Measurements from ENCODE around the gene TNPO3. TPM values are rescaled to one million over a fixed set of nuclear protein-coding genes. Genes with fewer than 3 reads are reported as not detected.
A peak's percentile ranks its signal among the peaks of the same experiment; 100 is the strongest.

Gene TNPO3
- total RNA-seq, 6 donors from 2014 or later: 21.6 to 37.7 (median 33.0) TPM

DNA sequence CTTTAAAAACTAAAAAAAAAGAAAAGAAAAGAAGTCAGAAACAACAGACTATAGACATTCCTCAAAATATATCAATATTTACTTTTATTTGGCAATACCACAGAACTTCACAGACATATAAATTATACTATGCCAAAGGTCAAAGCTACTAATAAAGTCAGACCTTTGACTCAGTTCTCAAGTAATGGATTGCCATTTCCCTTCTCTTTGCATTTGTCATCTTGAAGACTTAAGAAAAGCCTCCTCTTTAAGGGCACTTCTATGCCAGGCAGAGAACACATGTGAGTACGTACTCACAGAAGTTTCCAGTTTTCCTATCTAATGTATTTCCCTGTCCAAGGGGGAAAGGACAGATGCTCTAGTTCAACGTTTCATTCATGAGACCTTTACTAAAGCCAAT, 37.6 kb downstream of the TNPO3 start:
- Histone ChIP-seq H3K27ac (no peak overlapping the region), H3K4me1 (no peaks in the 10 kb centered on the region), H3K4me3 (no peak overlapping the region), H3K9me3 (no peaks in the 10 kb centered on the region), H3K36me3 (peaks cover 0 to 47% (median 13%) of the 10 kb centered on the region in 4 donors), H3K27me3 (no peaks in the 10 kb centered on the region)
- DNase-seq (no peak), ATAC-seq (ENCODE audit: low FRiP score in 2 of 2) (no peak)
- 62 to 65% methylated on average over 2 of the region's 2 CpGs for WGBS, 2 donors
- TF ChIP-seq POLR2A (IDR thresholded peaks at IDR 0.05) (no peak), CTCF (IDR thresholded peaks at IDR 0.05) (no peak), EP300 (IDR thresholded peaks at IDR 0.05) (no peak), POLR2AphosphoS5 (IDR thresholded peaks at IDR 0.05) (no peak)

DNA sequence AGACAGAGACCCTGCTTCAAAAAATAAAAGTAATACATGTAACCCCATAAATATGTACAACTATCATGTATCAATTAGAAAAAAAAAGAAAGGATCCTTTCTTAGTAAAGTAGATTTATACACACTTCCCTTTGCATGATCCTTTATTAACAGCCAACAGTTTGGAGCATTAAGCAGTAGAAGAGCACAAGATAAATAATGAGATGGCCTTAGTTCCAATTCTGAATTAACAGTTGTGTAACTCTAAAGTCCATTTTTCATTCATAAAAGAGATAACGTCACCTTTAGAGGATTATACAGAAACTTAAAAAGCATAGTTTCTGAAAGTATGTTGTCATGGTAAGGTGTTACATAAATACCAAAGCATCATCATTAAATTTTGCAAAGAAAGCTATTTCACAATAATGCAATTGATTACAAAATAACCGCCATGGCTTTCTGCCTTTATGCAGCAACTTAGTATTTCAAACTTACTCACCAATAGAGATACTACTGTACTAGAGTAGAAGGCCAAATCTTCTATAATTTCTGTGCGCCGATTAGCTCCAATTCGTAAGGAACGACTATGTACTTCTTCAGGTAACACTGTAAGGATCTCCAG, 40.3 kb downstream of the TNPO3 start:
- 80 to 87% methylated on average over 6 of the region's 6 CpGs for WGBS, 2 donors
- H3K4me1 ChIP-seq: peaks cover 3 to 7% (median 4%) of the 10 kb centered on the region in 4 donors

DNA sequence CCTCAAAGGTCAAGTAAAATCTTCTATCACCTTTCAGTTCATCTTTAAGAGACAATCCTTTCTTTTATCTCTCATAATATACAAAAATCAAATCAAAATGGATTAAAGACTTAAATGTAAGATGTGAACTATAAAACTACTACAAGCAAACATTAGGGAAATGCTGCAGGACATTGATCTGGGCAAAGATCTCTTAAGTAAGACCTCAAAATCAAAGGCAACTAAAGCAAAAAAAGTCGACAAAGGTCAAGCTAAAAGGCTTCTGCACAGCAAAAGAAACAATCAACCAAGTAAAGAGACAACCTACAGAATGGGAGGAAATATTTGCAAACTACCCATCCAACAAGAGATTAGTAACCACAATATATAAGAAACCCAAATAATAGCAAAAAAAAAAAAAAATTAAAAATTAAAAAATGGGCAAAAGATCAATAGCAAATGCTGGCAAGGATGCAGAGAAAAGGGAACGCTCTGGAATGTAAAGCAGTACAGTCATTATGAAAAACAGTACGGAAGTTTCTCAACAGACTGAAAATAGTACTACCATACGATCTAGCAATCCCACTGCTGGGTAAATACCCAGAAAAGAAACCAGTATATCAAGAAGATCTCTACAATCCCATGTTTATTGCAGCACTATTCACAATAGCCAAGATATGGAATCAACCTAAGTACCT, 41.7 kb downstream of the TNPO3 start:
- DNase-seq (no peak), ATAC-seq (ENCODE audit: low FRiP score in 2 of 2) (no peak)
- Histone ChIP-seq H3K9me3 (no peaks in the 10 kb centered on the region), H3K4me1 (peaks cover 9 to 18% (median 16%) of the 10 kb centered on the region in 4 donors), H3K27ac (peak overlapping the region in 1 of 4 donors; percentile 41), H3K36me3 (peaks cover 0 to 59% (median 13%) of the 10 kb centered on the region in 4 donors), H3K4me3 (no peak overlapping the region), H3K27me3 (no peaks in the 10 kb centered on the region)
- WGBS, 2 donors: 79 to 82% methylated on average over 4 of the region's 4 CpGs
- TF ChIP-seq POLR2AphosphoS5 (IDR thresholded peaks at IDR 0.05) (no peak), CTCF (IDR thresholded peaks at IDR 0.05) (no peak), EP300 (IDR thresholded peaks at IDR 0.05) (no peak), POLR2A (IDR thresholded peaks at IDR 0.05) (no peak)

More for the DNA sequence above, 40.3 kb downstream of the TNPO3 start:
- ATAC-seq (ENCODE audit: low FRiP score in 2 of 2) (no peak), DNase-seq (no peak)
- TF ChIP-seq EP300 (IDR thresholded peaks at IDR 0.05) (no peak), POLR2A (IDR thresholded peaks at IDR 0.05) (no peak), POLR2AphosphoS5 (IDR thresholded peaks at IDR 0.05) (no peak), CTCF (IDR thresholded peaks at IDR 0.05) (no peak)
- Histone ChIP-seq H3K36me3 (peaks cover 0 to 57% (median 13%) of the 10 kb centered on the region in 4 donors), H3K4me3 (no peak overlapping the region), H3K9me3 (no peaks in the 10 kb centered on the region), H3K27ac (no peak overlapping the region), H3K27me3 (no peaks in the 10 kb centered on the region)

DNA sequence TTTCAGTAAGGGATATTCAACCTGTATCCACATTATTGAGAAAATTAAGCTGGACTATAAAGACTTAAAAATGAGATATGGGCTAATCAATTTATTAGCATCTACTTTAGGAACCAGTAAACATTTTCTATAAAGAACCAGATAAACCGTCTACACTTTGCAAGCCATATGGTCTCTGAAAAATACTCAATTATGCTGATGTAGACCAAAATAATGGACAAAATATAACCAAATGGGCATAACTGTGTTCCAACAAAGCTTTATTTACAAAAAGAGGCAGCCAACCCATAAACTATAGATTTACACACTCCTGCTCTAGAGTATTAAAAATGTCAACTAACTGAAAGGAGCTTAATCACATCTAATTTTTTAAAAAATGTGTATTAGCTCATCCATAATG, 42.3 kb downstream of the TNPO3 start:
- no peak overlapping the region for H3K27ac ChIP-seq
- peaks cover 0 to 61% (median 17%) of the 10 kb centered on the region in 4 donors for H3K36me3 ChIP-seq
- H3K27me3 ChIP-seq: no peaks in the 10 kb centered on the region
- no peaks in the 10 kb centered on the region for H3K9me3 ChIP-seq
- WGBS, 2 donors: 93 to 100% methylated on average over 1 of the region's 1 CpG
- no peak overlapping the region for H3K4me3 ChIP-seq
- ATAC-seq (ENCODE audit: low FRiP score in 2 of 2) (no peak), DNase-seq (no peak)
- H3K4me1 ChIP-seq: peaks cover 9 to 18% (median 16%) of the 10 kb centered on the region in 4 donors
- no peak for TF ChIP-seq POLR2A (IDR thresholded peaks at IDR 0.05)
- no peak for TF ChIP-seq EP300 (IDR thresholded peaks at IDR 0.05)
- TF ChIP-seq CTCF (IDR thresholded peaks at IDR 0.05): no peak
- no peak for TF ChIP-seq POLR2AphosphoS5 (IDR thresholded peaks at IDR 0.05)

Data from upper lobe of left lung (tissue), 6 donors.